OCI-LY1 (cell line): ENCODE results near the gene MARK3.

Experiments used
- H2AFZ ChIP-seq: fragments of 200-600 bp; sonication (generic), shearing (Covaris generic); 2 replicates; pipeline ENCODE4 v1.6.0; 2014; ENCODE audit warnings: antibody characterized with exemption, mild to moderate bottlenecking, low read length
- H3F3A ChIP-seq: fragments of 200-600 bp; sonication (generic), shearing (Covaris generic); 2 replicates; pipeline ENCODE4 v1.6.0; 2014; ENCODE audit warnings: mild to moderate bottlenecking, antibody characterized with exemption, low read length, moderate library complexity; ENCODE audit not compliant: insufficient read depth
- H3K27ac ChIP-seq: fragments of 200-600 bp; sonication (generic); 2 replicates; pipeline ENCODE4 v1.5.1; 2014; ENCODE audit warnings: low read length, mixed run types, mild to moderate bottlenecking, low read depth; ENCODE audit not compliant: poor library complexity, severe bottlenecking
- H3K27me3 ChIP-seq: fragments of 200-600 bp; sonication (generic); 2 replicates; pipeline ENCODE4 v1.6.0; 2014; ENCODE audit warnings: antibody characterized with exemption, mild to moderate bottlenecking, low read length, moderate library complexity; ENCODE audit not compliant: insufficient read depth
- H3K36me3 ChIP-seq: fragments of 200-600 bp; sonication (generic); 2 replicates; pipeline ENCODE4 v1.6.1; 2014; ENCODE audit warnings: mild to moderate bottlenecking, antibody characterized with exemption, low read length, moderate library complexity, mixed read lengths; ENCODE audit not compliant: insufficient read depth
- H3K4me1 ChIP-seq: fragments of 200-600 bp; sonication (generic); 2 replicates; pipeline ENCODE4 v1.5.1; 2014; ENCODE audit warnings: mild to moderate bottlenecking, low read length, moderate library complexity; ENCODE audit not compliant: insufficient read depth, severe bottlenecking
- H3K4me2 ChIP-seq: fragments of 200-600 bp; sonication (generic), shearing (Covaris generic); 2 replicates; pipeline ENCODE4 v1.6.1; 2014; ENCODE audit warnings: low read length
- H3K4me3 ChIP-seq: fragments of 200-600 bp; sonication (generic); 2 replicates; pipeline ENCODE4 v1.5.1; 2014; ENCODE audit warnings: low read length, low read depth, mild to moderate bottlenecking, mixed read lengths; ENCODE audit not compliant: poor library complexity, severe bottlenecking
- H3K79me2 ChIP-seq: fragments of 200-600 bp; shearing (Covaris generic); 2 replicates; pipeline ENCODE4 v1.6.1; 2016; ENCODE audit warnings: mixed run types, low read length, mixed read lengths; ENCODE audit not compliant: insufficient read depth
- H3K9ac ChIP-seq: fragments of 200-600 bp; sonication (generic), shearing (Covaris generic); 2 replicates; pipeline ENCODE4 v1.6.1; 2014; ENCODE audit warnings: mild to moderate bottlenecking, low read length, mixed read lengths
- H3K9me2 ChIP-seq: fragments of 200-600 bp; sonication (generic), shearing (Covaris generic); 2 replicates; pipeline ENCODE4 v1.6.1; 2014; ENCODE audit warnings: low read depth, mild to moderate bottlenecking, low read length, mixed read lengths
- H3K9me3 ChIP-seq: fragments of 200-600 bp; shearing (Covaris generic); 2 replicates; pipeline ENCODE4 v1.6.1; 2014; ENCODE audit warnings: low read length, mixed read lengths
- H4K20me1 ChIP-seq: fragments of 200-600 bp; sonication (generic), shearing (Covaris generic); 2 replicates; pipeline ENCODE4 v1.6.0; 2016; ENCODE audit warnings: mild to moderate bottlenecking, low read length; ENCODE audit not compliant: insufficient read depth
- CTCF ChIP-seq: fragments of 200-600 bp; sonication (generic), shearing (Covaris generic); IDR thresholded peaks from 2 replicates; pipeline ENCODE4 v1.5.1; 2017; ENCODE audit warnings: mild to moderate bottlenecking, antibody characterized with exemption, low read length, moderate library complexity, mixed read lengths
- EZH2 ChIP-seq: fragments of 200-600 bp; sonication (generic), shearing (Covaris generic); IDR thresholded peaks from 2 replicates; pipeline ENCODE4 v1.8.0; 2017; ENCODE audit warnings: borderline replicate concordance, mixed run types, mild to moderate bottlenecking, antibody characterized with exemption, low read length, moderate library complexity, mixed read lengths

The MARK3 gene

GRCh38 chr14:103367995-103368394, 17.2 kb upstream of the MARK3 start:
- H3K27me3 ChIP-seq = peaks cover 10% of the 10 kb centered on the region; the same call in 1 of the 2 replicates
- H3K9ac ChIP-seq = no peak overlapping the region
- no peak overlapping the region for H3K4me2 ChIP-seq
- no peaks in the 10 kb centered on the region for H3K79me2 ChIP-seq
- TF ChIP-seq CTCF (no peak), EZH2 (no peak)
- H3K36me3 ChIP-seq = no peaks in the 10 kb centered on the region
- no peaks in the 10 kb centered on the region for H4K20me1 ChIP-seq
- no peak overlapping the region for H3K27ac ChIP-seq
- peaks cover under 1% of the 10 kb centered on the region for H3K4me1 ChIP-seq
- H3K4me3 ChIP-seq = no peak overlapping the region
- no peaks in the 10 kb centered on the region for H3K9me2 ChIP-seq
- no peaks in the 10 kb centered on the region for H3F3A ChIP-seq
- no peak overlapping the region for H2AFZ ChIP-seq
- H3K9me3 ChIP-seq = peaks cover 10% of the 10 kb centered on the region; the same call in 1 of the 2 replicates

GRCh38 chr14:103370087-103370486, 15.1 kb upstream of the MARK3 start:
- no peak overlapping the region for H2AFZ ChIP-seq
- no peaks in the 10 kb centered on the region for H4K20me1 ChIP-seq
- H3K79me2 ChIP-seq = no peaks in the 10 kb centered on the region
- no peak overlapping the region for H3K4me2 ChIP-seq
- H3K4me3 ChIP-seq = no peak overlapping the region
- no peaks in the 10 kb centered on the region for H3K9me2 ChIP-seq
- peaks cover 14% of the 10 kb centered on the region for H3K4me1 ChIP-seq
- H3K27ac ChIP-seq = no peak overlapping the region
- H3K9ac ChIP-seq = no peak overlapping the region
- H3K27me3 ChIP-seq = no peaks in the 10 kb centered on the region
- TF ChIP-seq CTCF = no peak
- TF ChIP-seq EZH2 = no peak
- H3F3A ChIP-seq = no peaks in the 10 kb centered on the region
- no peaks in the 10 kb centered on the region for H3K9me3 ChIP-seq
- H3K36me3 ChIP-seq = no peaks in the 10 kb centered on the region

DNA sequence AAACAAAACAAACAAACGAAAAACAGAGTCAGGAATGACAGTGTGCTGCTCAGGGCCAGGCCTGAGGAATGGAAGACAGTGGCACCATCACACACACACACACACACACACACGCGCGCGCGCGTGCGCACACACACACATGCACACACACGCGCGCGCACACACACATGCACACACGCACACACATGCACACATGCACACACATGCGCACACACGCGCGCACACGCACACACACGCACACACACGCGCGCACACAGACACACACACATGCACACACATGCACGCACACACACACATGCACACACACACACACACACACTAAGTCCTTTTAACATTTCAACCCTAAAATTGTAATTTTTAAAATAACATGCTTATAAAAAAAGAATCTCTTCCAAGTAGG, 13.2 kb upstream of the MARK3 start:
- H3K27ac ChIP-seq = no peak overlapping the region
- no peaks in the 10 kb centered on the region for H3K27me3 ChIP-seq
- no peak overlapping the region for H3K9ac ChIP-seq
- H3K9me2 ChIP-seq = no peaks in the 10 kb centered on the region
- H3K79me2 ChIP-seq = no peaks in the 10 kb centered on the region
- H3K36me3 ChIP-seq = no peaks in the 10 kb centered on the region
- no peaks in the 10 kb centered on the region for H4K20me1 ChIP-seq
- H2AFZ ChIP-seq = no peak overlapping the region
- no peaks in the 10 kb centered on the region for H3K9me3 ChIP-seq
- peaks cover 14% of the 10 kb centered on the region for H3K4me1 ChIP-seq
- no peaks in the 10 kb centered on the region for H3F3A ChIP-seq
- H3K4me2 ChIP-seq = no peak overlapping the region
- TF ChIP-seq CTCF = no peak
- TF ChIP-seq EZH2 = no peak
- no peak overlapping the region for H3K4me3 ChIP-seq
